GM21786 (cell line): ENCODE measurements around the gene COPG1.
"Not testable (repeated sequence)": the region's sequence is repeated elsewhere in the genome, so short reads cannot be mapped to it uniquely, and the experiment has no call there.

Experiments used
- ATAC-seq: cut with Tn5 transposase; IDR thresholded peaks from one replicate; pipeline ENCODE4 v1.9.1; 2021; ENCODE audit not compliant: unreplicated experiment

Gene COPG1

DNA sequence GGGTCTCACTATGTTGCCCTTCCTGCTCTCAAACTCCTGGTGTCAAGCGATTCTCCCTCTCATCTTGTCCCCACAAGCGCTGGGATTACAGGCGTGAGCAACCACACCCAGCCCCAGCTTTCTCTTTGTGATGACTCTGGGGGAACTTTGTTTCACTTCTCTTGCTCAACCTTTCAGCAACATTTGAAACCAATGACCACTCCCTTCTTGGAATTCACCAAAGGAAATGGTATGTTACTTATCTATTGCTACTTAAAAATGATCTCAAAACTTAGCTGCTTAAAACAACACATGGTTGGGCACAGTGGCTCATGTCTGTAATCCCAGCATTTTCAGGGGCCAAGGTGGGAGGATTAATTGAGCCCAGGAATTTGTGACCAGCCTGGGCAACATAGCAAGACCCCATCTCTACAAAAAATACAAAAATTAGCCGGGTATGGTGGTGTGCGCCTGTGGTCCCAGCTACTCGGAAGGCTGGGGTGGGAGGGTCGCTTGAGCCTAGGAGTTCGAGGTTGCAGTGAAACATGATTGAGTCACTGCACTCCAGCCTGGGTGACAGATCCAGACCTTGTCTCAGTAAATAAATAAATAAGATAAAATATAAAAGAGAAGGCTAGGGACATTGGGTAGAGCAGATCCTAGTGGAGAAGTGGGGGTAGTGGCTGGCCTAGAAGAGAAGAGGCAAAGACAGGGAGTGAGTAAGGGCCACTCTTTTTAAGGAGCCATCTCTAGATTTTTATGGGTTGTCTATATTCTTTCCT is 10.3 kb upstream of the COPG1 start:
- no peak for ATAC-seq

DNA sequence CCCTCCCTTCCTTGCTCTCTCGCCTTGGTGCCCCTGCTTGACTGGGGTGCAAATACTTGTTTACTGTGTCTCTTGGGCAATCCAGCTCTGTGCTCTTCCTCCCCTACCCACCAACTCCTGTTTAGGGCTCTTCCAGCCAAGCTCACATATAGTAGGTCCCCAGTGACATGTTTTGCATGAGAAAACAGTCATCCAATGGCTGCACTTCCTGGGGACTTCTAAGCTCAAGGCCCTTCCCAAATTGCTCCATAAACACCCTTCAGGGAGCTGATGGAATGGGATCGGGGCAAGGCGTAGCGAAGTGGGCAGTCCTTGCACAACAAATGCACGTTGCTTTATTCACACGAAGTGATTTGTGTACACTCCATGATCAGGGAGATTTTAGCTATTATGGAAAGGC is 9.4 kb upstream of the COPG1 start:
- no peak for ATAC-seq

DNA sequence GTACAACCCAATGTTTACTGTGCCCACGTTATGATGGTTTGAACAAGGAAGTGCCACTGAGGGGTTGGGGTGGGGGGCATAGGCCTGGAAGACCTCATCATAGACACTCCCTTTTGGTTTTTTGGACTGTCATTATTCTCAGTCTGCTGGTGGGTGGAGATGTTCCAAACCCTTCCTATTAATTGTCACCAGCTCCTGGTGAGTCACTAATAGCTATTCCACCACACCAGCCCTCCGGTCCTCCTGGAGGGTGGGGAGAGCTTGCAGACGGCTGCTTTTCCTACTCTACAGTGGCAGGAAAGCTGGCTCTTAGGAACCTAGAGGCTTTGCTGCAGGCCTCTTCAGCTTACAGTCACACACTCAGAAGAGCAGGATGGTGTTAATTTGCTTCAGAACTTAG is 9.0 kb upstream of the COPG1 start:
- no peak for ATAC-seq

DNA sequence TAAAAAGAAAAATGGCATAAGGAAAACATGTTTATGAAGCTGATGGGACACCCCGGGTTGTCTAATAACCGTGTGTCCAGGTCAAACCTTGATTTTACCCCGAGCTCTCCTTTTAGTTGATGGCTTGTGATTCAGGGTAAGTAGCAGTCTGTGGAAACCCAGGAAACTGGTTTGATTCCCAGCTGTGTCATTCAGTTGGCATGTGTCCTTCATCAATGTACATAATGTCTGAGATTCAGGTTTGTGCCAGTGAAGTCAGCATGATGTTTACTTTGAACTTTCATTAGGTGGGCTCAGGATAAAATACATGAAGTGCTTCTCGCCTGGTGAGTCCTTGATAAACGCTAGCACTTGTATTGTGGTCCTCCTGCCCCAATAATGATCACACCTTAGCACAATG is 4.3 kb upstream of the COPG1 start:
- ATAC-seq, result no peak

DNA sequence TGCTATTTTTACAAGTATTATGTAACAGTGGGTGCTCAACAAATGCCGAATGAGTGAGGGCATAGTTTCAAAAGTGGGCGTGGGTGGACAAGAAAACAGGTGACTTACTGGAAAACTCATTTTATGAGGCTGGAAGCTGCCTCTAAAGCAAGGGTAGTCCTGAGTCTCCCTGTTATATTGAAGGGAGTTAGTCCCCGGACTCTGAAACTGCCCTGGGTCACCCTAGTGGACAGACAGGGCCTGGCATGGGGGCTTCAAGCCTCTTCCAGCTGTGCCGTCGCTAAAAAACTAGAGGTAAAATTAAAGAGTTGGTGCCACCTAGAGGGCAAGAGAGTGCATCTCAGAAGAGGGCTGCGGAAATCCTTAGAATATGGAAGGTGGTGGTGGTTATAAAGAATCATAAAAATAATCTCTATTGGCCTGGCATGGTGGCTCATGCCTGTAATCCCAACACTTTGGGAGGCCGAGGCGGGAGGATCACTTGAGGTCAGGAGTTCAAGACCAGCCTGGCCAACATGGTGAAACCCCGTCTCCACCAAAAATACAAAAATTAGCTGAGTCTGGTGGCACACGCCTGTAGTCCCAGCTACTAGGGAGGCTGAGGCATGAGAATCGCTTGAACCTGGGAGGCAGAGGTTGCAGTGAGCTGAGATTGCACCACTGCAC is 3.6 kb upstream of the COPG1 start:
- ATAC-seq, result peak; percentile 63

DNA sequence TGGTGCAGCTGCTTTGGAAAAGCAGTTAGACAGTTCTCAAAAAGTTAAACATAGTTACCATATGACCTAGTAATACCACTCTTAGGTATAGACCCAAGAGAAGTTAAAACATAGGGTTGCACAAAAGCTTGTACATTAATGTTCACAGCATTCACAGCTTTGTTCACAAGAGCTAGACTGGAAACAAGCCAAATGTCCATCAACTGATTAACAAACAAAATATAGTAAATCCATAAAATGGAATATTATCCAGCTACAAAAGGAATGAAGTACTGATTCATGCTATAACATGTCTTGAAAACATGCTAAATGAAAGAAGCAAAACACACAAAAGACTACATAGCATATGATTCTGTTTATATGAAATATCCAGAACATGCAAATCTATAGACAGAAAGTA is 2.8 kb upstream of the COPG1 start:
- ATAC-seq, result no peak

DNA sequence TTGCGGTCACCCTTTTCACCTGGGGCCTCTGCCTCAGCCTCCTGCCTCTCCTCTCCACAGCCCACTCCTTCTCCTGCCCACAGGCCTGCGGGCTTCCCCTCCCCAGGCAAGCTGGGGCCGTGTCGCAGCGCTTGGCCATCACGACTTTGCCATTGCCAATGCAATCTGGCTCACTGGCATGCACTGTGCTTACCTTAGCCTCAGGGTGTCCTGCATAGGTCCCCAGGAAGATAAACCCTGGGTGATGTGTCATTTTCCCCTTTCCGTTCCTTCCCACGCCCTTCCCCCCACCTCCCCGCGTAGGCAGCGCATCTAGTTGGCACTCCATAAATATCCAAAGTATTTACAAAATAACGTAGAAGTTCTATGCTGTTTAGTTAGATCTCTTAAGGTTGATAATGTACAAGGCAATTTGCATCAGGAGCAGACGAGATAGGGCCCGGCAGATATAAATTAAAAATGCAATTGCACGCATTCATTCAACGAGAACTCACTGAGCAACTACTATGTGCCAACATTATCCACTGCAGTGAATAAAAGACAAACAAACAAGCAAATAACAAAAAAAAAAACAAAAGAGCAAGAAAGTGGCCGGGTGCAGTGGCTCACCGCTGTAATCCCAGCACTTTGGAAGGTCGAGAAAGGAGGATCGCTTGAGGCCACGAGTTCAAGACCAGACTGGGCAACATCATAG is 973 bp upstream of the COPG1 start:
- ATAC-seq, result no peak

DNA sequence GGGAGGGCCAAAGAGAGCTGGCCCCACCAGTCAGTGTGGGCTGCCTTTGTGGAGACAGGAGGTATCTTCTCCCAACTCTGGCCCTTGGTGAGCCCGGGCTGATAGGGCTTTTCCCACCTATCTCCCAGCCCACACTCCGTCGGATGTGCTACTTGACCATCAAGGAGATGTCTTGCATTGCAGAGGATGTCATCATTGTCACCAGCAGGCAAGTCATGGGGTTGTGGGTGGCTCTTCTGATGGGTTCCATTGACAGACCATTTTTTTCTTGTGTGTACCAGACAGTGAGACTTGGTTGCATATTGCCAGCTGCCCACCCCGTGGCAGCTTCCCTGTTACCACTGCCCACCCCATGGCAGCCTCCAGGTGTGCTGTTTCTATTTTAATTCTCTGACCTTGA is 3.3 kb downstream of the COPG1 start:
- no peak for ATAC-seq

DNA sequence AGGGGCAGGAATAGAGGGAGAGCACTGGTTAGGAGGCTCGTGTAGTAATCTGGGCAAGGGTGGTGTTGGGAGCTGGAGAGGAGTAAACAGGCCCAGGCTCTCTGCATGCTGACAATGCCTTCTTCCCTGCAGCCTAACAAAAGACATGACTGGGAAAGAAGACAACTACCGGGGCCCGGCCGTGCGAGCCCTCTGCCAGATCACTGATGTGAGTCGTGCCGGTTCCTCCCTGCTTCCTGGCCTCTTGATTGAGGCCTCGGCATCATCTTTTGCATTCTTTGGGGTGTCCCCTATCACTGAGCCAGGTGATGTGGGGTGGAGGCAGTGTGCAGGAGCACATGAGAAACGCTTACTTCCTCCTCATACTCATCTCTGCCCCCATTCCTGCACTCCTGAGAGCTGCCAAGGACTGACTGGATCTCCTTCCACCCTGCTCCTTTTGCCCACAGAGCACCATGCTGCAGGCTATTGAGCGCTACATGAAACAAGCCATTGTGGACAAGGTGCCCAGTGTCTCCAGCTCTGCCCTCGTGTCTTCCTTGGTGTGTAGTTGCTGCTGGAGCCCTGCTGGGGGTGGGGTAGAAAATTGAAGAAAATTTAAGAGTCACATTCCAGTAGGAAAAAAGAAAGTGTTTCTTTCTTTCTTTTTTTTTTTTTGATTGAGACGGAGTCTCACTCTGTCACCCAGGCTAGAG is 5.3 kb downstream of the COPG1 start:
- no peak for ATAC-seq

DNA sequence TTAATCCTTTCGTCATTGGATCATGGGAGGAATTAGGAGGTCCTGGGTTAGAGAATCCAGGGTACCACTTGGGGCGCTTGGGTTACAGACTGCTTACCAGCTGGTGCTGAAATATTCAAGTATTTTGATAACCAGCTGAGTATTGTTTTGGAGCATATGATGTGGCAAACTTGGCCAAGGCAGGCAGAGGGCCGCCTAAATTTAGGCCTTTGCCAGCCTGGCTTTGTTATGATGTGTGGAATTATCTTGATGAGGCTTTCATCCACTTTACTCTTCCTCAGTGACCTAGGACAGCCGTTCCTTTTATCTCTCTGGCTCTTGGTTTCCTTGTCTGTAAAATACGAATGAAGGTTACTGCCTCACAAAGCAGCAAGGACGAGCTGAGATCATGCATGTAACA is 6.9 kb downstream of the COPG1 start:
- no peak for ATAC-seq

DNA sequence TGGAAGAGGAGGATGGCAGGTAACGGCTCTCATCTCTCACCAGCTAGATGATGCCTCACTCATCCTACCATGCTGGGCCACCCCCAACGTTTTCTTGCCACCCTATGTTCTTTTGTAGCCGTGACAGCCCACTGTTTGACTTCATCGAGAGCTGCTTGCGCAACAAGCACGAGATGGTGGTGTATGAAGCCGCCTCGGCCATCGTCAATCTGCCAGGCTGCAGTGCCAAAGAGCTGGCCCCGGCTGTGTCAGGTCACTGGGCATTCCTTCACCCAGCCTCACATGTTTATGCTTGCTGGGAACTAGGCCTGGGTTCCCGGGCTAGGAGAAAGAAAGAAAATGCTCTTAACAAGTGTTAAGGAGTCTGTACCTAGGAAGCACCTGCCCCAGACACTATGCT is 8.2 kb downstream of the COPG1 start:
- ATAC-seq, result no peak

DNA sequence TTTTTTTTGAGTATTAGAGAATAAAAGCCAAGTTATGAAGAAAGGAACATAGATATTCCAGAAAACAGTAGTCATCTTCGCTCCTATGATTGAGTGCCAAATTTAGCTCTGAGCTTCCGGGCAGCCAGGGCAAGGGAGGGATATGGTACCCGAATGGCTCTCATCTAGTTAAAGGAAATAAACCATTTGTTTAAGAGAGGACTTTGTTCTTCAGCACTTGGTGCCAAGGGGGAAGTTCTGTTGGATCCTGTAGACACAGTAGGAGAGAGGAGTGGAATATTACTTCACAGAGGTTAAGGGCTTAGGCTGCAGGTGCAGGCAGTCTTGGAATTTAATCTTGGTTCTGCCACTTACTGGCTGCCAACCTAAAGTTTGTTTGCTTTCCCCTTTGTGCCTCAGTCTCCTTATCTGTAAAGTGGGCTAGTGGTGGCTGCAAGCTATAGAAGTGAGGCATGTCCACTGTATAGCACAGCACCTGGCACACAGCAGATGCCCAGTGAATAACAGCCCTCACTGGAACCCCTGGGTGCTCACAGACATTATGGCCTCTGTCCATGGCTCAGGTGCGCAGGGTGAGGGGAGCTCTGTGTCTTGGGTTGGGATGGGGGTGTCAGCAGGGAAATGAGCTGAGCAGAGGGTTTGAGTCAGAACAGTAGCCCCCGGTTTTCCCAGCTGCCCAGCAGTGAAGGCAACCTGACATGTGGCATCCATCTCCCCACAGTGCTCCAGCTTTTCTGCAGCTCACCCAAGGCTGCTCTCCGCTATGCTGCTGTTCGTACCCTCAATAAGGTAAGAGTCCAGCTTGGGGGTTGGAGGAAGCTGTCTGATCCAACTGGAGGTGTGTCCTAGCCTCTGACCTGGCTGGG is 10.4 kb downstream of the COPG1 start:
- ATAC-seq, result no peak

DNA sequence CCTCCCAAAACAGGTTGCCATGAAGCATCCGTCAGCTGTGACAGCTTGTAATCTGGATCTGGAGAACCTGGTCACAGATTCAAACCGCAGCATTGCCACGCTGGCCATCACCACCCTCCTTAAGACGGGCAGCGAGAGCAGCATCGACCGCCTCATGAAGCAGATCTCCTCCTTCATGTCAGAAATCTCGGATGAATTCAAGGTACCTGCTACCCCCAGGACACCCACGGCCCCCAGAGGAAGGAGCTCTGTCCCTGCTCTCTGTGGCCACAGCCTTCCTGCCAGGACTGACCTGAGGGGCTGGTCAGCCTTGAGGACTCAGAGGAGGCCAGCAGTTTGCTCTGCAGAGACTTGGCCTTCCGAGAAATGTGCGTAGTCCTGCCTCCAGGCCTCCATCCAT is 11.2 kb downstream of the COPG1 start:
- ATAC-seq, result no peak

DNA sequence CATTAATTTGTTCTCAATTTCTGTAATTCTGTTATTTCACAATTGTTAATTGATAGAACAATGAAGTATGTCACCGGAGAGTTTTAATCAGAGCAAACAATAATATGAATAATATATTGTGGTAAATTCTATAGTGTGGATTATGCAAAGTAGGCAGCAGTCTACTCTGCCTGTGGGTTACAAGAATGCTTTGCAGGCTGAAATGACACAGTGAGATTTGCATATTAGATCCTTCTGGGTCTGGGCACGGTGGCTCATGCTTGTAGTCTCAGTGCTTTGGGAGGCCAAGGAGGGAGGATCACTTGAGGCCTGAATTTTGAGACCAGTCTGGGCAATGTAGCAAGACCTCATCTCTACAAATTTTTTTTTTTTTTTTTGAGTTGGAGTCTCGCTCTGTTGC is 12.5 kb downstream of the COPG1 start:
- ATAC-seq, result no peak

DNA sequence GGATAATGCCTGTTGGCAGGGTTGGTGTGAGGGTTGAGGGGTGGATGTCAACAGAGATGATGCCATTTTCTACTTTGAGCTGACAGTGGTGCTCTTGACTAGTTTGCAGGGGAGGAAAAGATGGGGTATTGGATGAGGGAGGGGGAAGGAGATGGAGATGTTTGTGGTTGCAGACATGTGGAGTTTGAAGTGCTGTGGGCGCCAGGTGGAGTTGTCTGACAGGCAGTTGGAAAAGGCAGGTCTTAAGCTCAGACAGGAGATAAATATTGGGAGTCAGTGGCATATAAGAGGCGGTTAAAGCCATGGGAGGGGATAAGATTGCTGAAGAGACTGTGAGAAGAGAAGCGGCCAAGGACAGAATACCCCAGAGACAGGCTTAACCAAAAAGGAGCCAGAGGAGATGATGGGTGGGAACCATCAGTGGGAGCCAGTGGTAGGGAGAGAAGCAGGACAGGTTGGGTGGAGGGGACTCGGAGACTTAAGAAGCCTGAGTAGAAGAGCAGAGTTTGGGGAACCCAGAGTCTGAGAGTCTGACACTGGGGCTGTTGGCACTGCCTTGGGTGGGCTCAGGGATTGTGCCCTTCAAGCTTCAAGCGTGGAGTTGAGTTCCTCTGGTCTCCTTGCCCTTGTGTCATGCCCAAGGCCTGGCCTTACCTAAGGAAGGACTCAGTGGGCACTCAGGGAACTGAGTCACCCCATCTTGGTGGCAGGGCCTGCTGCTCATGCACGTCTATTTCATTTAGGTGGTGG is 13.9 kb downstream of the COPG1 start:
- ATAC-seq, result no peak

DNA sequence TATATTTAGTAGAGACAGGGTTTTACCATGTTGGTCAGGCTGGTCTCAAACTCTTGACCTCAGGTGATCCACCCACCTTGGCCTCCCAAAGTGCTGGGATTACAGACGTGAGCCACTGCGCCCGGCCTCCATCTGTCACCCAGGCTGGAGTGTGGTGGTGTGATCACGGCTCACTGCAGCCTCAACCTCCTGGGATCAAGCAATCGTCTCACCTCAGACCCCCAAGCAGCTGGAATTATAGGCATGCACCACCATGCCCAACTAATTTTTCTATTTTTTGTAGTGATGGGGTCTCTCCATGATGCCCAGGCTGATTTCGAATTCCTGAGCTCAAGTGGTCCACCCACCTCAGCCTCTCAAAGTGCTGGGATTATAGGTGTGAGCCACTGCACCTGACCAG is 15.6 kb downstream of the COPG1 start:
- not testable (repeated sequence) for ATAC-seq

DNA sequence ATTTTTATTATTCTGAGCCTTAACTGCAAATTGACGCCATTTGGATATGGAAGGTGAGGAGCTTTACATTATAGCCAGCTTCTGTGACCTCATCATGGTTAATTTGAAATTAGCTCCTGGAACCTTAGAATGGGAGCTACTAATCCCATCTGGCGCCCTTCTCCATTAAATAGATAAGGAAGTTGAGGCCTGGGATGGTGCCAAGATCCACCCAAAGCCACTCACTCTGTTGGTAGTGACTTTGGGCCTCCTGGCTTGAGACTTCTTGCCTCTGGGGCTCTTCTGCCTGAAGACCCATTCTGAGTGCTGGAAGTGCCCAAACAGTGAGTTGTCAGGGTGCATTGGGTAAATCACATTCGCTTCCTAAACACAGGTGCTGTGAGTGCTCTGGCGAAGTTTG is 17.2 kb downstream of the COPG1 start:
- no peak for ATAC-seq

DNA sequence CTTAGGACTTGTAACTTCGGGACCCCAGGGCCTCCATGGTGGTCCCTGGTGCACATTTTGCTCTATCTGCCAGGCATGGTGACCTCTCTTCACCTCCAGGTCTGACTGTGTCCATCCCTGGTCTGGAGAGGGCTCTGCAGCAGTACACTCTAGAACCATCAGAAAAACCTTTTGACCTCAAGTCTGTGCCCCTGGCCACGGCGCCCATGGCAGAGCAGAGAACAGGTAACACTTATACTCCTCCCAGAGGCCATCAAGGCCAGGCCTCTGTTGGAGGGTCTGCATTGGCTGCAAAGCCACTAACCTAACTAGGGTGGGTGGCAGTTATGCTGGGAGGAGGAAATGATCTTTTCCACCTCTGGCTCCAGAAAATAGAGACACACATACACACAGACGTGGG is 19.0 kb downstream of the COPG1 start:
- ATAC-seq, result no peak

DNA sequence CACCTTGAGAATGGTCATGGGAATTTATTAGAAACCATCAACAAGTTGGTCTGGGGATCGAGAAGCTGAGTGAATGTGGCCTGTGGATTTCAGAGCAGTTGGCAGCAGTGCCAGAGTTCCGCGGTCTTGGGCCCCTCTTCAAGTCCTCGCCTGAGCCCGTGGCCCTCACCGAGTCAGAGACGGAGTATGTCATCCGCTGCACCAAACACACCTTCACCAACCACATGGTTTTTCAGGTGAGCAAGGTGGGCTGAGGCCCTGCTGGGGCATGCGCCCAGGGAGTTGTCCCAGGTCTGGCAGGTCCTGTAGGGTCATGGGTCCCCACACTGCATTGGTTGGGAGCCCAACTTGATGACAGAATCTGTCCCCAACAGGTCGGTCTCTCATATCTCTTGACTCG is 22.3 kb downstream of the COPG1 start:
- no peak for ATAC-seq

DNA sequence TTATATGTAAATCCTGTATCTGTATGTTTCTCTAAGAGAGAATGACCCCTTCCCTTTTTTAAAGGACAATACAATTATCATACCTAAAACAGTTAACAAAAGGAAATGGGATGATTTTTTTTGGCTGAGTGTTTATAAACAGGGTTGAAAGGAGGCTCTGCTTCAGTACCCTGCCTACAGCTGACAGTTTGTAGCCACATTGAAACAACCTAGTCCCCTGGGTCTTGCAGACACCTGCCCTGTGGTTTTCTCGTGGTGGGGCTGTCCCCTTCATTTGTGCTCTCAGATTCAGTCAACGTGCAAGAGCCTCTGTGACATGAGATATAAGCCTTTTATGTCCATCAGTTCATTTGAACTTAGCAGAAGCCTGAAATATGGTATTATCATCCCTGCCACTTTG is 27.0 kb downstream of the COPG1 start:
- ATAC-seq, result peak; percentile 87
